HepG2 (cell line): ENCODE data around the gene SAMD10. TPM values are rescaled to one million over a fixed set of nuclear protein-coding genes. Genes with fewer than 3 reads are reported as not detected.

Experiments used
- KDM1A ChIP-seq: IDR thresholded peaks from 2 replicates; pipeline ENCODE4 v1.6.1; 2016; ENCODE audit warnings: missing compliant biosample characterization
- MBNL3 ChIP-seq: fragments of 250-450 bp; sonication (Bioruptor Pico); conservative IDR thresholded peaks from 2 replicates; pipeline ENCODE4 v1.8.0; 2022; ENCODE audit warnings: mild to moderate bottlenecking, inconsistent platforms
- SRSF4 ChIP-seq: fragments of 200-400 bp; formaldehyde crosslinking; IDR thresholded peaks from one replicate; pipeline ENCODE4 v1.6.1; 2018; ENCODE audit warnings: mild to moderate bottlenecking, low read depth, low read length, moderate library complexity; ENCODE audit not compliant: poor library complexity, severe bottlenecking
- THAP11 ChIP-seq: IDR thresholded peaks from 2 replicates; pipeline ENCODE4 v1.6.1; 2016; ENCODE audit warnings: missing biosample characterization, missing genetic modification reagents
- TOPORS ChIP-seq: sonication (generic); formaldehyde crosslinking; IDR thresholded peaks from 2 replicates; pipeline ENCODE4 v1.8.0; 2023; ENCODE audit warnings: mild to moderate bottlenecking, missing genetic modification reagents
- ZC3H13 ChIP-seq: sonication (generic); formaldehyde crosslinking; IDR thresholded peaks from 2 replicates; pipeline ENCODE4 v1.8.1; 2023; ENCODE audit warnings: mild to moderate bottlenecking, missing genetic modification reagents, moderate library complexity
- ZNF143 ChIP-seq: sonication (generic); formaldehyde crosslinking; IDR thresholded peaks from 2 replicates; pipeline ENCODE4 v1.4.0; 2020; ENCODE audit warnings: missing genetic modification reagents
- ZNF543 ChIP-seq: sonication (generic); formaldehyde crosslinking; IDR thresholded peaks from 2 replicates; pipeline ENCODE4 v1.4.0; 2020; ENCODE audit warnings: mild to moderate bottlenecking, missing genetic modification reagents
- ZNF572 ChIP-seq: sonication (generic); formaldehyde crosslinking; IDR thresholded peaks from 2 replicates; pipeline ENCODE4 v1.5.1; 2020; ENCODE audit warnings: mild to moderate bottlenecking, missing genetic modification reagents
- ZNF839 ChIP-seq: sonication (generic); formaldehyde crosslinking; IDR thresholded peaks from 2 replicates; pipeline ENCODE4 v1.4.0; 2020; ENCODE audit warnings: missing genetic modification reagents, mild to moderate bottlenecking, borderline replicate concordance
- polyA plus RNA-seq, 8 experiments: library from polyadenylated mRNA; depleted of rRNA in 3 of 8; stranded (reverse) in 7 of 8; unstranded in 1 of 8; fragments of >200 nt; fragmentation: Illumina TruSeq in 4 of 8; extraction: Trizol in 4 of 8; gene quantifications; 2 replicates each; pipeline versions ENCODE4 v1.2.1 to v1.2.3, GENCODE V29; 2011 to 2016; ENCODE audit warnings: low read depth in 4 of 8, missing spikeins in 1 of 8, mixed read lengths in 1 of 8; ENCODE audit not compliant: insufficient read depth in 1 of 8
- total RNA-seq, 5 experiments: library from RNA; depleted of rRNA; stranded (reverse); fragments of >200 nt; fragmentation: Illumina TruSeq; extraction: Trizol; gene quantifications; 2 replicates each; pipeline ENCODE4 v1.2.3, GENCODE V29; 2016; ENCODE audit warnings: low read depth in 1 of 5
- TF ChIP-seq, protein P1 (sequence below): sonication (generic); formaldehyde crosslinking; IDR thresholded peaks from 2 replicates; pipeline ENCODE4 v1.5.0; 2020; ENCODE audit warnings: mild to moderate bottlenecking, missing genetic modification reagents
- TF ChIP-seq, protein P2 (sequence below), 2 experiments: fragments of 450-650 bp in 1 of 2; sonication (generic) in 1 of 2; formaldehyde crosslinking in 1 of 2; IDR thresholded peaks; 2 replicates each; pipeline versions ENCODE4 v1.6.1 to v1.8.0; 2016 to 2022; ENCODE audit warnings: antibody characterized with exemption in 1 of 2, mild to moderate bottlenecking in 1 of 2, missing genetic modification reagents in 1 of 2
- TF ChIP-seq, protein P3 (sequence below): sonication (generic); formaldehyde crosslinking; IDR thresholded peaks from 2 replicates; pipeline ENCODE4 v1.8.0; 2022; ENCODE audit warnings: mild to moderate bottlenecking, missing genetic modification reagents
- TF ChIP-seq, protein P4 (sequence below): sonication (generic); formaldehyde crosslinking; IDR thresholded peaks from 2 replicates; pipeline ENCODE4 v1.8.1; 2023; ENCODE audit warnings: mild to moderate bottlenecking, missing genetic modification reagents

SAMD10 gene
- total and polyA plus RNA-seq, 2 of the 13 experiments (the other 11 are each of a cell fraction or from before 2014, with no cell fraction given): 6.1 to 11.0 TPM

DNA sequence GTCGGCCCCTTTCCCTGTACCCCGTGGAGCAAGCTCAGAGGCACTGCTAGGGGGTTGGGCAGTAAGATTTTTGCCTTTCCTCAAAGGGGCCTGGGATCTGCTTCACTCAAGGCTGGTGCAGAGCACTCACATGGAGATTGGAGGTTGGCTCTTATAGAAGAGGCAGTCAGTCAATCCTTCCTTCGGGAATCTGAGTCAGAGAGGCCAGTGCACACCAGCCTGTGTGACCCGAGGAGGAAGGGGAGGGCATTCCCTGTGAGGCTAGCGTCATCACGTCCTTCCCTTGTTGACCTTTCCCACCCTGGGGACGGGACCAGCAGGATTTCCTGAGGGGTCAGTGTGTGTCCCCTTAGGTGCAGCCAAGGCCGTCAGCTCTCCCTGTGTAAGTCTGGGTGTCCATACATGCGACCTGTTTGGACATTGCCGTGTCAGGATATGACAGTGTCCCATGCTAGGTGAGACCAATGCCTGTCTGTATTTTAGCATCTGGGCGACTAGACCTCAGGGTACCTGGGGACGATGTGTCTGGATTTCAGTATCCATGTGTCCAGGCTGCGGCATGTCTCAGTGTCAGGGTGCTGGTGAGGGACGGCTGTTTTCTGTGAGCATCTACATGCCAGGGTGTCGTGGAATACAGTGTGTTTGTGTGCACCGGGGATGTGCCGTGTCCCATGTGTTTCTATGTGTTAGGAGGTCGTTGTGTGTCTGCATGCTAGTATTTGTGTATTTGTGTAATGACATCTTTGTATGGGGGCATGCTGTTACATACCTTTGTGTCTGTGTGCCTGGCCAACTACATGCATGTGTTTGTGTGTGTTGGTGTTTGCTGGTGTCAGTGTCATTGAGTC is 6.9 kb downstream of the SAMD10 start (continued):
- 0 out of 2 replicates have a peak, but pooled peaks have one; percentile 64 for TF ChIP-seq ZNF839 (CRISPR knock-in tag)
- no peak for TF ChIP-seq MBNL3 (CRISPR knock-in tag)
- 0 out of 2 replicates have a peak, but pooled peaks have one; percentile 77 for TF ChIP-seq ZNF572
- TF ChIP-seq, protein P1, sequence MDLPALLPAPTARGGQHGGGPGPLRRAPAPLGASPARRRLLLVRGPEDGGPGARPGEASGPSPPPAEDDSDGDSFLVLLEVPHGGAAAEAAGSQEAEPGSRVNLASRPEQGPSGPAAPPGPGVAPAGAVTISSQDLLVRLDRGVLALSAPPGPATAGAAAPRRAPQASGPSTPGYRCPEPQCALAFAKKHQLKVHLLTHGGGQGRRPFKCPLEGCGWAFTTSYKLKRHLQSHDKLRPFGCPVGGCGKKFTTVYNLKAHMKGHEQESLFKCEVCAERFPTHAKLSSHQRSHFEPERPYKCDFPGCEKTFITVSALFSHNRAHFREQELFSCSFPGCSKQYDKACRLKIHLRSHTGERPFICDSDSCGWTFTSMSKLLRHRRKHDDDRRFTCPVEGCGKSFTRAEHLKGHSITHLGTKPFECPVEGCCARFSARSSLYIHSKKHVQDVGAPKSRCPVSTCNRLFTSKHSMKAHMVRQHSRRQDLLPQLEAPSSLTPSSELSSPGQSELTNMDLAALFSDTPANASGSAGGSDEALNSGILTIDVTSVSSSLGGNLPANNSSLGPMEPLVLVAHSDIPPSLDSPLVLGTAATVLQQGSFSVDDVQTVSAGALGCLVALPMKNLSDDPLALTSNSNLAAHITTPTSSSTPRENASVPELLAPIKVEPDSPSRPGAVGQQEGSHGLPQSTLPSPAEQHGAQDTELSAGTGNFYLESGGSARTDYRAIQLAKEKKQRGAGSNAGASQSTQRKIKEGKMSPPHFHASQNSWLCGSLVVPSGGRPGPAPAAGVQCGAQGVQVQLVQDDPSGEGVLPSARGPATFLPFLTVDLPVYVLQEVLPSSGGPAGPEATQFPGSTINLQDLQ (CRISPR knock-in tag): no peak
- TF ChIP-seq, protein P2, sequence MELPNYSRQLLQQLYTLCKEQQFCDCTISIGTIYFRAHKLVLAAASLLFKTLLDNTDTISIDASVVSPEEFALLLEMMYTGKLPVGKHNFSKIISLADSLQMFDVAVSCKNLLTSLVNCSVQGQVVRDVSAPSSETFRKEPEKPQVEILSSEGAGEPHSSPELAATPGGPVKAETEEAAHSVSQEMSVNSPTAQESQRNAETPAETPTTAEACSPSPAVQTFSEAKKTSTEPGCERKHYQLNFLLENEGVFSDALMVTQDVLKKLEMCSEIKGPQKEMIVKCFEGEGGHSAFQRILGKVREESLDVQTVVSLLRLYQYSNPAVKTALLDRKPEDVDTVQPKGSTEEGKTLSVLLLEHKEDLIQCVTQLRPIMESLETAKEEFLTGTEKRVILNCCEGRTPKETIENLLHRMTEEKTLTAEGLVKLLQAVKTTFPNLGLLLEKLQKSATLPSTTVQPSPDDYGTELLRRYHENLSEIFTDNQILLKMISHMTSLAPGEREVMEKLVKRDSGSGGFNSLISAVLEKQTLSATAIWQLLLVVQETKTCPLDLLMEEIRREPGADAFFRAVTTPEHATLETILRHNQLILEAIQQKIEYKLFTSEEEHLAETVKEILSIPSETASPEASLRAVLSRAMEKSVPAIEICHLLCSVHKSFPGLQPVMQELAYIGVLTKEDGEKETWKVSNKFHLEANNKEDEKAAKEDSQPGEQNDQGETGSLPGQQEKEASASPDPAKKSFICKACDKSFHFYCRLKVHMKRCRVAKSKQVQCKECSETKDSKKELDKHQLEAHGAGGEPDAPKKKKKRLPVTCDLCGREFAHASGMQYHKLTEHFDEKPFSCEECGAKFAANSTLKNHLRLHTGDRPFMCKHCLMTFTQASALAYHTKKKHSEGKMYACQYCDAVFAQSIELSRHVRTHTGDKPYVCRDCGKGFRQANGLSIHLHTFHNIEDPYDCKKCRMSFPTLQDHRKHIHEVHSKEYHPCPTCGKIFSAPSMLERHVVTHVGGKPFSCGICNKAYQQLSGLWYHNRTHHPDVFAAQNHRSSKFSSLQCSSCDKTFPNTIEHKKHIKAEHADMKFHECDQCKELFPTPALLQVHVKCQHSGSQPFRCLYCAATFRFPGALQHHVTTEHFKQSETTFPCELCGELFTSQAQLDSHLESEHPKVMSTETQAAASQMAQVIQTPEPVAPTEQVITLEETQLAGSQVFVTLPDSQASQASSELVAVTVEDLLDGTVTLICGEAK (IDR thresholded peaks at IDR 0.05): no peak
- TF ChIP-seq, protein P2 (CRISPR knock-in tag; IDR thresholded peaks at IDR 0.05): no peak
- 0 out of 2 replicates have a peak, but pooled peaks have one; percentile 33 for TF ChIP-seq THAP11 (CRISPR knock-in tag)
- TF ChIP-seq ZC3H13 (CRISPR knock-in tag): no peak
- TF ChIP-seq ZNF143 (CRISPR knock-in tag): no peak
- 0 out of 2 replicates have a peak, but pooled peaks have one; percentile 27 for TF ChIP-seq TOPORS
- TF ChIP-seq KDM1A (CRISPR knock-in tag): no peak
- TF ChIP-seq SRSF4: no peak
- TF ChIP-seq, protein P3, sequence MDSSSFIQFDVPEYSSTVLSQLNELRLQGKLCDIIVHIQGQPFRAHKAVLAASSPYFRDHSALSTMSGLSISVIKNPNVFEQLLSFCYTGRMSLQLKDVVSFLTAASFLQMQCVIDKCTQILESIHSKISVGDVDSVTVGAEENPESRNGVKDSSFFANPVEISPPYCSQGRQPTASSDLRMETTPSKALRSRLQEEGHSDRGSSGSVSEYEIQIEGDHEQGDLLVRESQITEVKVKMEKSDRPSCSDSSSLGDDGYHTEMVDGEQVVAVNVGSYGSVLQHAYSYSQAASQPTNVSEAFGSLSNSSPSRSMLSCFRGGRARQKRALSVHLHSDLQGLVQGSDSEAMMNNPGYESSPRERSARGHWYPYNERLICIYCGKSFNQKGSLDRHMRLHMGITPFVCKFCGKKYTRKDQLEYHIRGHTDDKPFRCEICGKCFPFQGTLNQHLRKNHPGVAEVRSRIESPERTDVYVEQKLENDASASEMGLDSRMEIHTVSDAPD (CRISPR knock-in tag): no peak
- TF ChIP-seq ZNF543 (CRISPR knock-in tag): no peak
- TF ChIP-seq, protein P4, sequence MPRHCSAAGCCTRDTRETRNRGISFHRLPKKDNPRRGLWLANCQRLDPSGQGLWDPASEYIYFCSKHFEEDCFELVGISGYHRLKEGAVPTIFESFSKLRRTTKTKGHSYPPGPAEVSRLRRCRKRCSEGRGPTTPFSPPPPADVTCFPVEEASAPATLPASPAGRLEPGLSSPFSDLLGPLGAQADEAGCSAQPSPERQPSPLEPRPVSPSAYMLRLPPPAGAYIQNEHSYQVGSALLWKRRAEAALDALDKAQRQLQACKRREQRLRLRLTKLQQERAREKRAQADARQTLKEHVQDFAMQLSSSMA (CRISPR knock-in tag): peak; percentile 24; the same call in 1 of the 2 replicates
